GM21526 (cell line): ENCODE measurements around the gene NGFR.
"Not testable (repeated sequence)": the region's sequence is repeated elsewhere in the genome, so short reads cannot be mapped to it uniquely, and the experiment has no call there.

ENCODE experiments used
- ATAC-seq: cut with Tn5 transposase; IDR thresholded peaks from one replicate; pipeline ENCODE4 v1.9.1; 2021; ENCODE audit warnings: moderate library complexity; ENCODE audit not compliant: unreplicated experiment, low FRiP score

The NGFR gene

DNA sequence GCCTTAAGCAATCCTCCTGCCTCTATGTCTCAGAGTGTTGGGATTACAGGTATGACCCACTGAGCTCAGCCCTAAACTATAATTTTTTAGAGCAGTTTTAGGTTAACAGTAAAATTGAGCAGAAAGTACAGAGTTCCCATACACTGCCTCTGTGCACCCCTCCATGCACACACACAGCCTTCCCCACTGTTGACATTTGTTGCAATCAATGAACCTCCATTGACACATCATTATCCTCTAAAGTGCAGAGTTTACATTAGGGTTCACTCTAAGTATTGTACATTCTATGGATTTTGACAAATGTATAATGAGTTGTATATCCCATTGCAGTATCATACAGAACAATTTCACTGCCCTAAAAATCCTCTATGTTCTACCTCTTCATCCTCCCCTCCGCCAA is 35.0 kb downstream of the NGFR start:
- ATAC-seq = no peak

DNA sequence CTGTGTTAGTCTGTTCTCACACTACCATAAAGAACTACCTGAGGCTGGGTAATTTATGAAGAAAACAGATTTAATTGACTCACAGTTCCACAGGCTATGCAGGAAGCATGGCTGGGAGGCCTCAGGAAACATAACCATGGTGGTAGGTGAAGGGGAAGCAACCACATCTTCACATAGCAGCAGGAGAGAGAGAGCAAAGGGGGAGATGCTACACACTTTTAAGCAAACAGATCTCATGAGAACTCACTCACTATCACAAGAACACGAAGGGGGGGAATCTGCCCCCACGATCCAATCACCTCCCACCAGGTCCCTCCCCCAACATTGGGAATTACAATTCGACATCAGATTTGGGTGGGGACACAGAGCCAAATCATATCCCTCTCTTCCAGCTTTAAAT is 48.8 kb downstream of the NGFR start:
- ATAC-seq = no peak

DNA sequence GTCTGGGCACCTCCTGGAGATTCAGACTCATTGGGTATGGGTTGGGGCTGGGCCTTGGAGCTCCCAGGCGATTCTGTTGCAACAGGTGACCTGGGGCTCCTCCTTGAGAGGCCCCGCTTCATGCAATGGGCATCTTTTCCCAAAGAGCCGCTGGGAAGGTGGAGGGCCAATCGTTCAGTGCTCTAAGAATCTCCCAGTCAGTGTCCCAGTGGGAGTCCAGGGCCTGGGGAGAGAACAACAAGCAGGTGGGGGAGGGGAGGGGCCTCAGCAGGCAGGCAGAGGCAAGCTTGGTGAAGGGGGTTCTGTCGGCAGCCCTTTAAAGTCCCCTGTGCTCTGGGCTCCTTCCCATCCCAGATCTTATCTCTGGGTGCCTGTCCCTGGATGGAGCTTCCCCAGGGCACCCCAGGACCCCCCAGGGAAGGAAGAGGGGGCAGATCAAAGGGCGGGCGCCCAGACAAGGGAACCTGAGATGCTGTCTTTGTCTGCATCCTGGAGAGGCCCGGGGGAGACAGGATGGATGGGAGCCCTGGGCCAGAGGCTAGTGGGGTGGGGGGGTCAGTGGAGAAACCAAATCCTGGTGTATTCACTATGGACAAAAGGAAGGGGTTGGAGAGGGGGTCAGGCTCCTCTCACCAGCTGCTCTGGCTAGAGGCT is 50.0 kb downstream of the NGFR start:
- ATAC-seq = no peak

DNA sequence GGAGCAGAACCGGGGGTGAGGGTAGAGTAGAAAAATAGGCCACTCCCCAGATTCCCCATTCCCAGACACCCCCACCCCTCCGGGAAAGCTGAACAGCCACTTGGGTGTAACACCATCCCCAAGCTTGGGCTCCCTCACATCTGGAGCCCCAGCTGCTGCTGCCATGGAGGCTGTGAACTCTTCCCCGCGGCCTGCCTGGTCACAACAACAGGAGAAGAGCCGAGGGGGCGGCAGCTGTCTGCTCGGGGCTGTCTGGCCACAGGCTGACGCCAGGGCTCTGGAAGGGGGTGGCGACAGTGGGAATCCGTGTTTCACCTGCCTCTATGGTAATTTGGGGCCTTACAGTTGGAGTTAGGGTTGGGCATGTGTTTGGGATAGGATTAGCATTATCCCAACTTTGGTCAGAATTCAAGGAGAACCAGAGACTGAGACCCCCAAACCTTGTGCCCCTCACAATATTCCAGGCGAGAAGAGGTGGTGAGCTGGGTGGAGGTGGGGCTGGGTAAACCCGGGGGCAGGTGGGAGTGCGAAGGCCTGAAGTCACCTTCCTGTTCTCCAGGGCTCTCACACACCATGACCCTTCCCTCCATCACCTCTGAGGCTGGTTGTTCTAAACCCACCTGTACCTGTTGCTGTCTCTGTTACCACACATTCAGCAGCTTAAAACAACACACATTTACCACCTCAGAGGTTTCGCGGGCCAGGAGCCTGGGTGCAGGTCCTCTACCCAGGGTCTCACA is 50.9 kb downstream of the NGFR start:
- ATAC-seq = no peak

DNA sequence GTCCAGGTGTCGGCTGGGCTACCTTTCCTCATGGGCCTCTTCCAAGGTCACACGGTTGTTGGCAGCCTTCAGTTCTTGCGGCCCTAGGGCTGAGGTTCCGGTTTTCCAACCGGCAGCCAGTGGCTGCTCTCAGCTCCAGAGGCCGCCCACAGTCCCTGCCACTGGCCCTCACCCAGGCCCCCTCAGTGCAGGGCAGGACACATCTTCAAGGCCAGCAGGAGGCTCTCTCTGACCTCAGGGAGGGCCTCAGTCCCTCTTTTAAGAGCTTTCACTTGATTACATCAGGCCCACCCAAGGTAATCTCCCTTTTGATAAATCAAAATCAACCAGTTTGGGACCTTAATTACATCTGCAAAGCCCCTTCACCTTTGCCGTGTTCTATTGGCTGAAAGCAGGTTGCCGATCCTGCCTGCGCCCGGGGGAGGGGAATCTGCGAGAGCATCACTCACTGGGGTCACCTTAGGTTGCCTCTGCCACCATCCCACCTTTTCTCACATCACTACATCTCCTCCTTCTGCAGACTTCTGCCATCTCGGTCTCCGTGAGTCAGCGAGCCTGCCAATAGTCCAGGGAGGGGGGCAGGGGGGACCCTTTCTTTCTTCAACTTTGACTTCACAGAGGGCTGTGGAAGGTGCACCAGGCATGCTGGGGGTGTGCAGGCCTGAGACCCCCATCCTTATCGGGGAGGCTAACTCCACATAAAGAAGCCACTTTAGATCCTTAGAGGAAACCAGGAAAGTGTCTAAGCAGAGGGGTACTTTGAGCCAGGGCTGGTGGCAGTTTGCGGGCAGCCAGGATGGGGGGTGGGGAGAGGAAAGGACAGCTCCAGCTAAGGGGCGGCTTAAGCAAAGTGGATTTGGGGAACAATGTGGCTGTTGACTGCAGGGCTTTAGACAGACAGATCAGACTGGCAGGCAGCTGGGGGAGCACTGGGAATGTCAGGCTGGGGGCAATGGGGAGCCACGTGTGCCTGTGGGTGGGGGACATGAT is 51.7 kb downstream of the NGFR start:
- no peak for ATAC-seq

DNA sequence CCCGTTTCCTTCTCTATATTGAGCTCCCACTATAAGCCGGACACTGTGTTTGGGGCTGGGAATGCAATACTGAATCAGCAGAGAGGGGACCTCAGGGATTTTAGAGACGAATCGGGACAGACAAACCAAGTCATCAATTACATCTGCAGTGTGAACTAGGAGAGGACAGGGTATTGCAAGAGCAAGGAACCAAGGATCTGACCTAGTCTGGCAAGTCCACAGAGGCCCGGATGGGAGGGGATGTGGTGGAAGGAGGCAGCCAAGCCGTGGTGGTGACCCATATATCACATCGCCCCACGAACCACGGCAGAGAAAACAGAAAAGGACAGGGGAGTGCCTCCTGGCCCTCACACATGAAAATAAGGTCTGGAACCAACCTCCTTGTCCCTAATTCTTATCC is 52.5 kb downstream of the NGFR start:
- ATAC-seq = no peak

DNA sequence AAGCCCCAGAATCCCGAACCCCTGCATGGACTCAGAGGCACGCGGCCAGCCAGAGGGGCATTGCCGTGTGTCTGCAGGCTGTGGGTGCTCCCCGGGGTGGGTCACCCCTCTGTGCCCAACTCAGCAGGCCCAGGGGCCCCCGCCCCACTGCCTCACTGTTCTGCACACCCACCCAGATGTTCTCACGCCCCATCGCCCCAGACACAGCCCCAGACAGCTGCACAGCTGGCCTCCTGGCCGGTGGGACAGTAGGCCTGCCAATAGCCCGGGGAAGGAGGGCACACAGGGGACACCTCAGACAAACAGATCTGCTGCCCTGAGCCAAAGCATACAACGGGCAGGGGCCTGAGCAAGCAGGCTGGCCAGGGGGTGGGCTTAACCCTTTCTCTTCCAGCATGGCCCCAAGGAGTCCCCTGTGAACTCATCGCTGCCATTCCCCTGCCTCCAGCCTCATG is 53.0 kb downstream of the NGFR start:
- ATAC-seq = no peak

DNA sequence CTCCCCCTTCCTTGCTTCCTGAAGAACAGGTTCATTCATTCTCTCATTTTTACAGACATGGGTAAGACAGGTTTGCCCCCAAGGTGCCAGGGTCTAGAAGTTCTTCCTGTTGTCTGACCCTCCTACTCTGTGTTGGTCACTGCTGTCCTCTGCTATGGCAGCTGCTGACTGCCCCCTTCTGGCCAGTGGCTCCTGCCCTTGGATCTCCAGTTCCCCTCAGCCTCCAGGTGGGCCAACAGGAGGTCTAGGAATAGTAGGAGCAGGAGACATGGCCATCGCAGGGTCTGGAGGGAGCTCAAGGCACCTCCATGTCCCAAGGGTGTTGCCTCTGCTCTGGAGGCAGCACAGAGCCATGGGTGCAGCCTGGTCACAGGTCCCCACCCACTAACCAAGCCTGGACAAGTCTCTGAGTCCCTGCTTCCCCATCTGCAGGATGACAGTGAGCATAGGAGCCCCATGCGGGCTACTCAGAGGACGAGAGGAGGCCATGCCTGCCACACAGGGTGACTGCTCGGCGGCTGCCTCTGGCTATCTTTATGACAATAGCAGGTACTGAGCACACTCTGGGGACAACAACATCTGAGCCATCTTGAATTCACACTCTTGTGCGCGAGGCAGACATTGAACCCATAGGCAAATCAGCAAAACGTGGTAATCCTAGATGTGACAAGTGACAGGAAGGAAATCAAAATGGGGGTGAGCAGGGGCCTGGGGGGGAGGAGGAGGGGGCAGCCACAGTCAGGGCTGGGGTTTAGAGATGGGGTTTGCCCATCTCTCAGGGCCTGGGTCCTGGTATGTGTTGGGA is 53.6 kb downstream of the NGFR start:
- no peak for ATAC-seq

DNA sequence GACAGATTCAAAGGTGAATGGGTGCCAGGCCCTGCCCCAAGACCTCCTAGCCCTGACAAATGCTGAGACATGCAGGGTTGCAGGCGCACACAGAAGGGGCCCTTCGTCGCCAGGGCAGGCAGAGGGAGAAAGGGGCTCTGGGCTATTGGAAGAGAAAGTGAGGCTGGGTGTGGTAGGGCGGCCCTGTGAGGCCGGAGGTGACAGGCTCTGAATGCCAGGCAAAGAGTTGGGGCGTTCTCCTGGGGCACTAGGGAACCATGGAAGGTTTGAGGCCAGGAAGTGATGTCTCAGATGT is 54.2 kb downstream of the NGFR start:
- ATAC-seq = no peak

DNA sequence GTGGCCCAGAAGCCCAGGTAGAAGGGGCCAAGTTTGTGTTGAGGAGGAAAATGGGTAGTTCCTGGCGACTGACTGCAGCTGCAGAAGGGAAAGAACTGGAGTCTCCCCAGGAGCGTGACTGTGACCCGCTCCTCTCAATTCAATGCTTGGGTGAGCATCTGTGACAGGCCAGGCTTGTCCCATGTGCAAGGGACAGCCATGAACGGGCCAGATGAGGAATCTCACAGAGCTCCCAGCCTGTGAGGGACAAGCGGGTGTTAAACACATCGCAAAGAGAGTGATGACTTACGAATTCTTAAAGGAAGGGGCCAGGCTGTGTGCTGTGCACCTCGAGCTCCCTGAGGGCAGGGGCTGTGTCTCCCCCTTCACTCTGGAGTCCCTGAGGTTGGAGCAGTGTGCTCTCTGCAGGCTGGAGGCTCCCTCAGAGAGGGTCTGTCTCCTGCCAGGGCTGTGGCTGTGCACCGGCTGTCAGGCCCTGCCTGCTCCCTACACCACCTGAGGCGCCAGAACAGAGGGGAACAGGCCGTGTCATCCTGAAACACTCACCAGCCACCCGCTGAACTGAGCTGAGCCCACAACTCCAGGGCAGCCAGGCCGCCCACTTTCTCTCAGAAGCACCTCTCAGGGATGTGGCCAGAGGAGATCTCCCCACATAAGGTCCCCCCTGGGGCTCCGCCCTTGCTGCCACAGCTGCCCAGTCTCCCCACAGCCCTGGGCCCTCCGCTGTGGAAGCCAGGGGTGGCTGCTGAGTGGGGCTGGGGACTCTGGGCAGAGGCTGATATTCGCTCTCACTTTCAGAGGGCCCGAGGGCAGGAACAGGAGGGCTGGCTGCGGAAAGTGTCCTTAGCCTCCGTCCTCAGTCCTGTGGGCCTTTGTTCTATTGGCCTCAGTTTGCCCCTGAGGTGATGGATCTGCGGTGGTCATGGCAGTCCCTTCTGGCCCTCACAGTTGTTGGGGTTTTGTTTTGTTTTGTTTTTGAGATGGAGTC is 54.9 kb downstream of the NGFR start:
- ATAC-seq = no peak

DNA sequence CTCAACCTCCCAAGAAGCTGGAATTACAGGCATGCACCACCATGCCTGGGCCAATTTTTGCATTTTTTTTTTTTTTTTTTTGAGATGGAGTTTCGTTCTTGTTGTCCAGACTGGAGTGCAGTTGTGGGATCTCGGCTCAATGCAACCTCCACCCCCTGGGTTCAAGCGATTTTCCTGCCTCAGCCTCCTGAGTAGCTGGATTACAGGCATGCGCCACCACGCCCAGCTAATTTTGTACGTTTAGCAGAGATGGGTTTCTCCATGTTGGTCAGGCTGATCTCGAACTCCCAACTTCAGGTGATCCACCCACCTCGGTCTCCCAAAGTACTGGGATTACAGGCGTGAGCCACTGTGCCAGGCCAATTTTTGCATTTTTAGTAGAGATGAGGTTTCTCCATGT is 55.7 kb downstream of the NGFR start:
- ATAC-seq = not testable (repeated sequence)

DNA sequence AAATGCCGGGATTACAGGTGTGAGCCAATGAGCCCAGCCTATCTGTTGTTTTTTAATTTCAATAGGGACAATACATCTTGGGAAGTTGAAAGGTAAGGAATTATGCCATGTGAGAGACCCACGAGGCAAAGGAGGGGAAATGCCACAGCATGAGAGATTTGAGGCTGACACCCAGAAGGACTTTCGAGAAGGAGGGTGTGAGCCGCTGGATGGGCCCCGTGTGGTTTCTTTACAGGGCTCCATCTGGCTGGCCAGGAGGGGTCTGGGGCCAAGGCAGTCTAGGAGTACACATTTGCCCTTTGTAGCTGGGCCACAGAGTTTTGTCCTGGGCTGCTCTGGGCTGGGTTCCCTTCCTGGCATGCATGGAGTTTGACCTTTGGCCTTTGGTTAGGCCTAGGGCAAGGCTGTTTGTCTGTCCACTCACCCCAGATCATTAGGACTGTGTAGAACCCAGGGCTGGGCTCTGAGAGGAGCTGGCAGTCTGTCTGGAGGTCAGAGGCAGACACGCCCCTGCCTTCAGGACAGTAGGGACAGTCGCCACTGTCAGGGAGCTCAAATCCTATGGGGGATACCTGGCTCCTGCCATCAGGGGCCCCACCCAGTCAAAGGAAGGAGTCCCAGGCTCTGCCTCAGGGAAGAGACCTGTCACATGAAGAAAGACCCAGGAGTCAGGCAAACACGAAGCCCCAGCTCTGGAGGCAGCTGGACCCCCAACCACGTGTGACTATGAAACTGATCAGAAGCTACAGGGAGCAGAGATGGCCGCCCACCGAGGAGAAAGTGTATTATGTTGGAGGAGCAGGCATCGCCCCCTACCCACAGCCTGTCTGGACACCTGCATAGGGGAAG is 56.4 kb downstream of the NGFR start:
- no peak for ATAC-seq

DNA sequence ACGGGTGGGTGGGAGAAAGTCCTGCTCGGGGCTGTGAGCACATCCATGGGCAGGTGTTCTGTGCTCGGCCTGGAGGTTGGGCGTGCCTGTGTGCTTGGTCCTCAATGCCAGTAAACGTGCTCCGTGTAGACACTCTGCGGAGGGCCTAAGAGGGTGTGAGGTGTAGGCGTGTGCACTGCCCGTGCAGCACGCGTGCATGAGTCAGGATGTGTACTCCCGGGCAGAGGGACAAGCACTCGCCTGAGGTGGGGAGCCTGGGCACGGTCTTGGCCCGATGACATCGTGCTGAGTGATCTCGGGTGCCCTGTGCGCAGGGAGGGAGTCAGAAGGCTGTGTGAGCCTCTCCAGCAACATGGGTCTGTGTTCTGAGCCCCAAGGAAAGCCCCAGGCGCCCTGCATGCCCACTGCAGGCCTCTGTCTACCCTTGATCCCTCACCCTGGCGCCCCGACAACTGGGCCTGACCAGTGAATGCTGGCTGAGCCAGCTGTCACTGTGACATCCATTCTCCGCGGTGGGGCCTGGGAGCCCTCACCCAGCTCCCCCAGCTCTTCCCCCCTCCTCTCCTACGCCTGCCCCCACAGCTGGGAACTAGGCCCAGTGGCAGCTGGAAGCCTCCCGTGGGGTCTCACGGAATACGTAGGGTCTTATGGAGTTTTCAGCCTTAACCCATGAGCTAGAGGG is 57.1 kb downstream of the NGFR start:
- no peak for ATAC-seq

DNA sequence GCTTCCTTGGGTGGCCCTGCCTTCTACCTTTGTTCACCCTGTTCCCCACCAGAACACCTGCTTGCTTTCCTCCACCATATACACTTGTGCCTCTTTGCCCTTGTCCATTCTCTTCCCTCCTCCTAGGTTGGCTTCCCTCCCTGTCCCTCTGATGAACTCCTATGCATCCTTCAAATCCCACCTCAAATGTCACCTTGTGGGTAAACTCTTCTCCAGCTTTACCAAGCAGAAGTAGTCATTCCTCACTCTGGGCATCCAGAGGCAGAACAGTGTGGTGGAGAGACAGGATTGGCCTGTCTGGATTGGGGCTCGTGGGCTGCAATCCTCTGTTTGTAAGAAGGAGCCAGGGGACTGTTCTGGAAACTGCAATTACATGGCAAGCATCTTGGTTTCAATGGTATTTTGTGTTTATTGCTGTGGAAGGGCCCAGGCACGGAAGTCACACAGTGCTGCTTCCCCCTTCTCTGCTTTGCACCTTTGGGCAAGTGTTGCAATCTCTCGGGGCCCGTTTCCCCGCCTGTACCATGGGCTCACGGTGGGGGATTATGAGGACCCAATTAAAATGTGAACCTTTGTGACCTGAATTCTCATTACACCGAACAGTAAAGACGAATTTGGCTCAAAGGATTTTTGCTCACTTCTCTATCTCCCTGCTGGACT is 58.7 kb downstream of the NGFR start:
- ATAC-seq = no peak

DNA sequence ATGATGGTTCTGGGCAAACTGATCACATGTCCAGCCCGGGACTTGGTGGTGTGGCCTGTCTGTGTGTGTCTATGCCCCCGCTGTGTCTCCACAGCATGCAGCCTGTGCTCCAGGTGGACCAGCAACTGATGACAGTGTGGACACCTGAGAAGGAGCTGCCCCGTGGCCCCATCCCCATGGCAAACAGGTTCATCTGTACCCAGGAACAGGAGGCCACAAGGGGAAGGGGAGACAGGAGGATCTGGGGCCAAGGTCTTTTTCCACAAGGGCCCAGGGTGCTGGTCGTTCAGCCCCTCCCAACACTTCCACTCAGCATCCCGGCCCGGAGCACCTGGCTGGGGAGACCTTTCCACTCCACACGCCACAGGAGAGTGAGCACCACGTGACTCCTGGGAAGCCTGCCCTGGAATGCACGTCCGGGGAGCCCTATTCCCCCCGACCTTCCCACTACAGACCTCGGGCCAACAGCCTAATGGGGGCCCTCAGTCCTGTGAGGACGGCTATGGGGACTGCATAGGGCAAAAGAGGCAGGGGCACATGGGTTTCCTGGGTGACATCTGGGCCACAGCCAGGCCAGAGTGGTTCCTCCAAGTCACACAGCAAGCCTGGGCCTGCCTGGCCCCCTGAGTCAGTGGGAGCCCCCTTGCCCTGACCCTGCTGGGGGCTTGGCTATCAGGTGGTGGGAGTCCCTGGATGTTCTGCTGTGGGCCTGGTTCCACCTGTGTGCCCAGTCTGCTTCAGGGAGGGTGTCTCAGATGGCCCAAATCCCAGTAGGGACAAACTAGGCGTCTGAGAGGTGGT is 59.8 kb downstream of the NGFR start:
- no peak for ATAC-seq

DNA sequence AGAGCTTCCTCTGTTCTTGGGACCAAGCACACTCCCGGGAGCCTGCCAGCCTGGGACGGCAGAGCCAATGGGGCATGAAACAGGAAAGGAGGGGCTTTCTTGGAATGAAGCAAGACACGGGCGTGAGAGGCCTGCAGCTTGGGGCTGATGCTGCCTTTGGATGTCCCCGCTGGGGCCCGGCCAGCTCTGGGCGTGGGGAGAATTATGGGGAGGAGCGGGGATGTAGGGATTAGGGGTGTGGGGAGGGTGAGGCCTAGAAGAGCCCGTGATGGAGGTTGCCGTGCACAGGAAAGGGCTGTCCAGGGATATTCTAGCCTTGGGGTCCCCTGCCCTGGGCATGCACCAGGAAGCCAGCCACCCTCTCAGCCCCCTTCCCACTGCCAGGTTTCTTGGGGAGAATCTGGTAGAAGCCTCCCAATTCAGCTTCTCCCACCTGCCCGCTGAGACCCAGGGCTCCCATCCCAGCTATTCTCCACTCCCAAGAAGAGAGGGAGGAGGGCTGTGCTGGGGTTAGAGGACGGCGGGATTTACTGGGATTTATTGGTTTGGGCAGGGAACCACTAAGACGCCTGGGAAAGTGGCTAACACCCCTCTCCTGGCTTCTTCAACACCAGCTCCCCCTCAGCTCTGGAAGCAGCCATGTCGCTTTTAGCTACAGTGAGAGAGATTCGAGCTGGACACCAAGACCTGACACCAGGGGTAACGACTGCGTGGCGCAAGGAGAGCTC is 60.6 kb downstream of the NGFR start:
- no peak for ATAC-seq
